Mucosa of descending colon (tissue), 3 donors: ENCODE data around the gene TCP11. TPM values are rescaled to one million over a fixed set of nuclear protein-coding genes. Genes with fewer than 3 reads are reported as not detected.

ENCODE experiments used
- ATAC-seq: fragments of 200-7000 bp; cut with Tn5 transposase; one replicate; pipeline ENCODE4 v1.9.1; 2020; ENCODE audit warnings: mild to moderate bottlenecking, moderate library complexity
- DNase-seq, 3 donors: peaks; one replicate each; pipeline ENCODE4 v3.0.0-alpha.2; 2020
- H3K36me3 ChIP-seq: fragments of 200-600 bp; one replicate; pipeline ENCODE4 v1.8.0; 2021; ENCODE audit warnings: low read depth, mild to moderate bottlenecking
- H3K4me1 ChIP-seq: fragments of 200-600 bp; one replicate; pipeline ENCODE4 v1.8.0; 2021; ENCODE audit warnings: low read depth, mild to moderate bottlenecking
- H3K4me3 ChIP-seq: fragments of 200-600 bp; one replicate; pipeline ENCODE4 v1.8.0; 2021; ENCODE audit warnings: mild to moderate bottlenecking
- H3K9me3 ChIP-seq: fragments of 200-600 bp; one replicate; pipeline ENCODE4 v1.8.0; 2021; ENCODE audit warnings: mild to moderate bottlenecking
- CTCF ChIP-seq: fragments of 200-600 bp; IDR thresholded peaks from one replicate; pipeline ENCODE4 v1.8.0; 2022; ENCODE audit warnings: antibody characterized with exemption, mild to moderate bottlenecking
- intact Hi-C, 2 donors: fragments of 100-400 bp; cut with DNase I in 1 of 2; cut with micrococcal nuclease in 1 of 2; formaldehyde crosslinking; loops; one replicate each; pipeline versions ENCODE4 v1.11.0 to v1.11.1; 2022; cut with DNase I, micrococcal nuclease
- total RNA-seq, 3 donors: library from RNA; stranded (reverse); fragmentation: NEBNext Ultra II Directional in 2 of 3; extraction: Animal tissue kit (Norgen Biotek cat#: 25700) in 2 of 3; gene quantifications; one replicate each; pipeline versions ENCODE4 v1.2.1 to v1.2.4, GENCODE V29; 2021 to 2023
- donor health status: DM: no; HTN: no; CAD: no; lungs with moderate emphysema.
- donor health status: DM: no; HTN: no; CAD: no.
- donor health status: DM: no; HTN: yes; CAD: no.

Gene TCP11
- total RNA-seq, 3 donors from 2014 or later, result not detected

- H3K36me3 ChIP-seq, result no peaks in the 10 kb centered on the region
- TF ChIP-seq CTCF, result no peak
- H3K4me3 ChIP-seq, result no peak overlapping the region
- intact Hi-C loops, result no loop called here
- DNase-seq (no peak), ATAC-seq (no peak)
- H3K9me3 ChIP-seq, result no peaks in the 10 kb centered on the region
- peaks cover 3% of the 10 kb centered on the region for H3K4me1 ChIP-seq
Measured at GRCh38 chr6:35177157-35177556, 36.0 kb upstream of the TCP11 start.

GRCh38 chr6:35176301-35177024 lies 35.3 kb upstream of the TCP11 start:
- DNase-seq (no peak), ATAC-seq (no peak)
- intact Hi-C loops, result no loop called here
- Histone ChIP-seq H3K9me3 (no peaks in the 10 kb centered on the region), H3K4me1 (no peaks in the 10 kb centered on the region), H3K36me3 (no peaks in the 10 kb centered on the region), H3K4me3 (no peak overlapping the region)
- TF ChIP-seq CTCF, result no peak

GRCh38 chr6:35174501-35174900 lies 33.4 kb upstream of the TCP11 start:
- DNase-seq (no peak), ATAC-seq (no peak)
- Histone ChIP-seq H3K9me3 (no peaks in the 10 kb centered on the region), H3K36me3 (no peaks in the 10 kb centered on the region), H3K4me1 (no peaks in the 10 kb centered on the region), H3K4me3 (no peak overlapping the region)
- no peak for TF ChIP-seq CTCF
- intact Hi-C loops, result no loop called here

GRCh38 chr6:35174088-35174434 lies 32.9 kb upstream of the TCP11 start:
- H3K9me3 ChIP-seq, result no peaks in the 10 kb centered on the region
- H3K4me3 ChIP-seq, result no peak overlapping the region
- H3K36me3 ChIP-seq, result no peaks in the 10 kb centered on the region
- intact Hi-C loops, result no loop called here
- ATAC-seq (no peak), DNase-seq (no peak)
- no peaks in the 10 kb centered on the region for H3K4me1 ChIP-seq
- no peak for TF ChIP-seq CTCF

- Histone ChIP-seq H3K36me3 (no peaks in the 10 kb centered on the region), H3K9me3 (no peaks in the 10 kb centered on the region), H3K4me1 (no peaks in the 10 kb centered on the region), H3K4me3 (no peak overlapping the region)
- DNase-seq, result no peak
- intact Hi-C loops, result no loop called here
- no peak for ATAC-seq
- no peak for TF ChIP-seq CTCF
Measured at GRCh38 chr6:35173427-35174087, 32.4 kb upstream of the TCP11 start.
